SK-N-MC (cell line): ENCODE results near the gene P2RY8.

Experiments used
- EZH2 ChIP-seq: fragments of 200-600 bp; sonication (generic); IDR thresholded peaks from one replicate; pipeline ENCODE4 v1.6.1; 2017; ENCODE audit warnings: antibody characterized with exemption
- FOXP2 ChIP-seq: optimal IDR thresholded peaks from 2 replicates; pipeline ENCODE3; 2011; ENCODE audit warnings: mild to moderate bottlenecking, moderate library complexity; ENCODE audit not compliant: insufficient read depth; ENCODE audit errors: extremely low read length, control extremely low read depth

- TF ChIP-seq EZH2 (no peak), FOXP2 (no peak)
Observed at GRCh38 chrX:1423215-1423614, 113.8 kb downstream of the P2RY8 start.
